ENCODE data around the gene MT1H.
"Not testable (repeated sequence)": the region's sequence is repeated elsewhere in the genome, so short reads cannot be mapped to it uniquely, and the experiment has no call there.

Gene MT1H

DNA sequence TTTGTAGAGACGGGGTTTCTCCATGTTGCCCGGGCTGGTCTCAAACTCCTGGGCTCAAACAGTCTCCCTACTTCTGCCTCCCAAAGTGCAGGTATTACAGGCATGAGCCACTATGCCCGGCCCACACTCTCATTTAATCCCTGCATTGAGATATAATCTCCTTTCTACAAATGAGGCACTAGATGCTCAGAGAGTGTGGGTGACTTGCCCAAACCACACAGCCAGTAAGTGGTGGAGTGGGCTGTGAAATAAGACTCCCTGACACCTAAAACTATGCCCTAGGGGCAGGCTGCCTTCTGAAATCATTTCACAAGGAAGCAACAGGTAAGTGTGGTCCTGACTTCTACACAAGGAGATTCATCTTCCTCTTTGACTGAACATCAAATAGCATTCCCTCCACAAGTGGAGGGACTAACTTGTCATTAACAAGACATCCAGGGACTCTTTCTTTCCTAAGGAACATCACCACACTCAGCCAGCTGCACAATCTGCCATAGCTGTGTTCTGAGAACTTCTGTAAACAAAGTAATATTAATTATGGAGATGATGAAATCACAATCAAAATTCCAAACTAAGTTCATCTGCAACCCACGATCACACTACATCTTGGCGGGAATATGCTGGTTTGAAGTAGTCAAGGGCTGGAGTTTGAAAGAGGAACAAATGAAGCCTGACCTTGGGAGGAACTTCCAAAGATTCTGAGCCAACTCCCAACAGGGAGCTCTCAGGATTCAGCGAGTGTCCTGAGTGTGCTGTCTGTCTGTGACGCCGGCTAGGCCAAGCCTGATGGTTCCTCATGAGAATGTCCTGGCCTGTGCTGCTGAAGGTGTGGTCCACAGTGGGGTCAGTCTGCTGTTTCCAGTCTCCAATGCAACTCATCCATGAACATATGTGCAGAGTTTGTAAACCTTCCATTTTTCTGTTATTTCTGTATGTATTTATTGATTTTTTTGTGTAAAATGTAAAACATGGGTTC lies 4.0 kb upstream of the MT1H start:
- peaks cover 13% of the 10 kb centered on the region for H3K4me1 ChIP-seq (ENCODE audit: insufficient read depth, low read length)
- H3K9ac ChIP-seq (ENCODE audit: low read depth, low read length); H3K9me3 ChIP-seq (ENCODE audit: control insufficient read depth, insufficient read depth, low read length); H3K36me3 ChIP-seq (ENCODE audit: insufficient read depth, low read length): not testable (repeated sequence)

DNA sequence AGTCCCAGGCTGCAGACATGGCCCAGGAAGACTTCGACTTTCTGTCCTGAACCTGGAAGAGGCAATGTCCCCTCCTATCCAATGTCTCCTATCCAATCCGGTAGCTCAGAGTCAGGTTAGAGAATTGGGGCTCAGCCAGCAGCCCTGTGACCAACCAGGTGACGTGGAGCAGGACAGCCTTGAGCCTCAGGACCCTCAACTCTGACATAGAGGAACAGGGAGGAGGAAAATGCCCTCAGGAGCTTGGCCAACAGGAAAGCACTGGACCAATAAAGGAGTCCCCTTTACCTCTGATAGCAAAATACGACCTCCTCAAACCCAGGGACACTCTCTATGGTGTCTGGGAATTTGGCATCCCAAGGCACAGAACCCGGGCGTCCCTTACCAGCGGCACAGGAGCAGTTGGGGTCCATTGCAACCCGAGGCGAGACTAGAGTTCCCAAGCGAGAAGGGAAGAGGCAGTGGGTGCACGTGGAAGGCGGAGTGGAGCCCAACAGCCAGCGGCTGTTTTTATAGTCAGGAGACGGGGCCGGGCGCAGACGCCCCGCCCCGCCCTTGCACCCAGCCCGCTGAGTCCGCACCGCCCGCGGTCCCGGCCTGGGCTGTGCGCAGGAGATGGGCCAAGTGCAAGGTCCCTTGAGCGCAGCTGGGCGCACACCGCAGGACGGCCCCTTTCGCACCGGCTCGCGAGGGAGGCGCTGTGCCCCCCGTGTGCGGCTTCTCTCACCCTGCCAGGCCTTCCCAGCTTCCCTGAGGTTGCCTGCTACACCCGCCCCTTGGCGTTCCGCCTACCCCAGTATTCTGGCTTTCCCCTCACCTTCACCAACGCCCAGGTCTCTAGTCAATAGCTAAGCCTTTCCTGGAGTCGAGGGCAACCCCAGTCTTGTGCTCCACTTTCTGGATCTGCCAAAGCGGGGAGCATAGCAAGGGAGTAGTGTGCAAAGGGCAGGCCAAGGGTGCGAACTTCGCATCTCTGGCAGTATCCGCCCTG lies 1.7 kb upstream of the MT1H start, which contains the start of gene MT1G:
TSS of gene MT1G (minus strand) at position 485 of the 991 bp plus-strand sequence. CDS start at position 413, 72 bp downstream.
- Histone ChIP-seq H3K9me3 (ENCODE audit: control insufficient read depth, insufficient read depth, low read length) (no peaks in the 10 kb centered on the region), H3K9ac (ENCODE audit: low read depth, low read length) (peak within 1 kb of the TSS; percentile 47), H3K36me3 (ENCODE audit: insufficient read depth, low read length) (no peaks in the 10 kb centered on the region), H3K4me1 (ENCODE audit: insufficient read depth, low read length) (peaks cover 8% of the 10 kb centered on the region)

DNA sequence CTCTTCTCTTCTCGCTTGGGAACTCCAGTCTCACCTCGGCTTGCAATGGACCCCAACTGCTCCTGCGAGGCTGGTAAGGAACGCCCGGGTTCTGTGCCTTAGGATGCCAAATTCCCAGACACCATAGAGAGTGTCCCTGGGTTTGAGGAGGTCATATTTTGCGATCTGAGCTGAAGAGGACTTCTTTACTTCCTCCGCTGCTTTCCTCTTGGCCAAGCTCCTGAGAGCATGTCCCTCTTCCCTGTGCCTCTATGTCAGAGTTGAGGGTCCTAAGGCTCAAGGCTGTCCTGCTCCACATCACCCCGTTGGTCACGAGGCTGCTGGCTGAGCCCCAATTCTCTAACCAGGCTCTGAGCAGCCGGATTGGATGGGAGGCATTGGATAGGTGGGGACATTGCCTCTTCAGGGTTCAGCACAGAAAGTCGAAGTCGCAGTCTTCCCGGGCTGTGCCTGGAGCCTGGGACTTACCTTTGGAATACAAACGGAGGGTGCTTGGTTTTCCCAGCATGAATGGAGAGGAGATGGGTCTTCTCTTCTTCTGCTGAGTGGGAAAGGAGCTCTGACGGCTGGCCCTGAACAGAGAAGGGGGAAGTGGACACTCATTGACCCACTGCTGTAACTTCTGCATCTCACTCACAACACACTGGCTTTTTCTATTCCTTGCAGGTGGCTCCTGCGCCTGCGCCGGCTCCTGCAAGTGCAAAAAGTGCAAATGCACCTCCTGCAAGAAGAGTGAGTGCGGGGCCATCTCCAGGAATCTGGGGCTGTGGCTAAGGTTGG lies 416 bp downstream of the MT1H start:
- H3K9ac ChIP-seq (ENCODE audit: low read depth, low read length), result peak overlapping the region; percentile 41
- no peaks in the 10 kb centered on the region for H3K36me3 ChIP-seq (ENCODE audit: insufficient read depth, low read length)
- no peaks in the 10 kb centered on the region for H3K9me3 ChIP-seq (ENCODE audit: control insufficient read depth, insufficient read depth, low read length)
- peaks cover 12% of the 10 kb centered on the region for H3K4me1 ChIP-seq (ENCODE audit: insufficient read depth, low read length)

DNA sequence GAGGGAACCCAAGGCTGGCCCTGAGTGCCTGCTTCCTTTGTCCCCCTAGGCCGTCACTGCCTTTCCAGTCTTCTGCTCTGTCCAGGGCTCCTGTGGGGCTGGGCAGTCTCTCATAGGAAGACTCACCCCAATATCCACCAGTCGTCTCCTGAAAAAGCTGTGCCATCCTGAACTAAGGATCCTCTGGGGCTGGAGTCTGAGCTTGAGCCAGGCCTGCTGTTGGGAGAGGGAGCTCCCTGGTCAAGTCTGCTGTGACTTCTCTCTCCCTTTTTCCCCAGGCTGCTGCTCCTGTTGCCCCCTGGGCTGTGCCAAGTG lies 963 bp downstream of the MT1H start:
- Histone ChIP-seq H3K4me1 (ENCODE audit: insufficient read depth, low read length) (peaks cover 12% of the 10 kb centered on the region), H3K9ac (ENCODE audit: low read depth, low read length) (peak overlapping the region; percentile 41; the same call in 1 of the 2 replicates), H3K36me3 (ENCODE audit: insufficient read depth, low read length) (no peaks in the 10 kb centered on the region), H3K9me3 (ENCODE audit: control insufficient read depth, insufficient read depth, low read length) (no peaks in the 10 kb centered on the region)

DNA sequence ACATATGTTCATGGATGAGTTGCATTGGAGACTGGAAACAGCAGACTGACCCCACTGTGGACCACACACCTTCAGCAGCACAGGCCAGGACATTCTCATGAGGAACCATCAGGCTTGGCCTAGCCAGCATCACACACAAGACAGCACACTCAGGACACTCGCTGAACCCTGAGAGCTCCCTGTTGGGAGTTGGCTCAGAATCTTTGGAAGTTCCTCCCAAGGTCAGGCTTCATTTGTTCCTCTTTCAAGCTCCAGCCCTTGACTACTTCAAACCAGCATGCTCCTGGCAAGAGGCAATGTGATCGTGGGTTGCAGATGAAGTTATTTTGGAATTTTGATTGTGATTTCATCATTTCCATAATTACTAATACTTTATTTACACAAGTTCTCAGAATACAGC lies 2.1 kb downstream of the MT1H start:
- not testable (repeated sequence) for H3K36me3 ChIP-seq (ENCODE audit: insufficient read depth, low read length); H3K9me3 ChIP-seq (ENCODE audit: control insufficient read depth, insufficient read depth, low read length); H3K9ac ChIP-seq (ENCODE audit: low read depth, low read length)
- peaks cover 12% of the 10 kb centered on the region for H3K4me1 ChIP-seq (ENCODE audit: insufficient read depth, low read length)

DNA sequence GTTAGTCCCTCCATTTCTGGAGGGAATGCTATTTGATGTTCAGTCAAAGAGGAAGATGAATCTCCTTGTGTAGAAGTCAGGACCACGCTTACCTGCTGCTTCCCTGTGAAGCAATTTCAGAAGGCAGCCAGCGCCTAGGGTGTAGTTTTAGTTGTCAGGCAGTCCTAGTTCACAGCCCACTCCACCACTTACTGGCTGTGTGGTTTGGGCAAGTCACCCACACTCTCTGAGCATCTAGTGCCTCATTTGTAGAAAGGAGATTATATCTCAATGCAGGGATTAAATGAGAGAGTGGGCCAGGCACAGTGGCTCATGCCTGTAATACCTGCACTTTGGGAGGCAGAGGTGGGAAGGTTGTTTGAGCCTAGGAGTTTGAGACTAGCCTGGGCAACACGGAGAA lies 2.6 kb downstream of the MT1H start:
- H3K9ac ChIP-seq (ENCODE audit: low read depth, low read length); H3K36me3 ChIP-seq (ENCODE audit: insufficient read depth, low read length); H3K9me3 ChIP-seq (ENCODE audit: control insufficient read depth, insufficient read depth, low read length): not testable (repeated sequence)
- H3K4me1 ChIP-seq (ENCODE audit: insufficient read depth, low read length), result peaks cover 14% of the 10 kb centered on the region

DNA sequence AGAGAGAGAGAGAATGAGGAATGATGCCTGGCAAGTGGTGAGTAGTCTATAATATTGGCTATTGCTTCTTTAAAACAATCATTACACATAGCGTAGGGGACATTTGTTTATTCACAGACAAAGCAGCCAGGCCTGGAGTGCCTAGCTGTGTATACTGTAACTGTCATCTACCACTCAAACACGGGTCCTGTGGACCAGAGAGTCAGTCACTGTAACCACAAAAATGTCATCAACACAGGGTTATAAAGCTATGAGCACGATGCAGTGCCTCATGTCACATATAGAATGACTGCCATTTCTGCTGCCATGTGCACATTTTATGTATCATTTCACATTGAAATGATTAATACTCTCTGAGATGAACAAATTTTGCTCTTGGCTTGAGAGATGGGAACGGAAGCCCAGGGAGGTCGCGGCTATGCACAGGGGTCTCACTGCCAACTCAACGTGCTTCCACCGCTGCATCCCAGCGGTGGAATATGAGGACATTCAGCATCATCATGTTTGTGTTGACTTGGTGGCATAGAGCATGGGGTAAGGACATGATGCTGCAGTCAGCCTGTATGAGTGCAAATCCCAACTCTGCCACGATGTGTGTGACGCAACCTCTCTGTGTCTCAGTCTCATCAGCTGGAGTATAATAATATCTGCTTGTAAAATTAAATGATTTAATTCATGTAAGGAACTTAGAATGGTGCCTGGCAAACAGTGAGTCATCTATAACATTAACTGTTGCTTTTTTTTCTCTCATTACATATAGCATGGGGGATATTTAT lies 3.3 kb downstream of the MT1H start:
- Histone ChIP-seq H3K36me3 (ENCODE audit: insufficient read depth, low read length) (no peaks in the 10 kb centered on the region), H3K9me3 (ENCODE audit: control insufficient read depth, insufficient read depth, low read length) (no peaks in the 10 kb centered on the region), H3K4me1 (ENCODE audit: insufficient read depth, low read length) (peaks cover 13% of the 10 kb centered on the region), H3K9ac (ENCODE audit: low read depth, low read length) (no peak overlapping the region)

DNA sequence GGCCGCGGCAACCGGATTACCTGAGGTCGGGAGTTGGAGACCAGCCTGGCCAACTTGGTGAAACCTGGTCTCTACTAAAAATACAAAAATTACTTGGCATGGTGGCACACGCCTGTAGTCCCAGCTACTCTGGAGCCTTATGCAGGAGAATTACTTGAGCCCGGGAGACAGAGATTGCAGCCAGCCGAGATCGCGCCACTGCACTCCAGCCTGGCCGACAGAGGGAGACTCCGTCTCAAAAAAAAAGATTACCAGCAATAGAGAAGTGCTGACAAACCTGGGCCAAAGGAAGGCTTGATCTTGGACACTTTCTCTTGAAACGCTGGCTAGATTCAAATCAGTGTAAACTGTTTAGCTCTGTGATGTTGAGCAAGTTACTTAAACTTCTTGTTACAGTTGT lies 4.3 kb downstream of the MT1H start:
- peak overlapping the region; percentile 4; the same call in 1 of the 2 replicates for H3K9ac ChIP-seq (ENCODE audit: low read depth, low read length)
- H3K36me3 ChIP-seq (ENCODE audit: insufficient read depth, low read length), result no peaks in the 10 kb centered on the region
- peaks cover 13% of the 10 kb centered on the region for H3K4me1 ChIP-seq (ENCODE audit: insufficient read depth, low read length)
- H3K9me3 ChIP-seq (ENCODE audit: control insufficient read depth, insufficient read depth, low read length), result no peaks in the 10 kb centered on the region

DNA sequence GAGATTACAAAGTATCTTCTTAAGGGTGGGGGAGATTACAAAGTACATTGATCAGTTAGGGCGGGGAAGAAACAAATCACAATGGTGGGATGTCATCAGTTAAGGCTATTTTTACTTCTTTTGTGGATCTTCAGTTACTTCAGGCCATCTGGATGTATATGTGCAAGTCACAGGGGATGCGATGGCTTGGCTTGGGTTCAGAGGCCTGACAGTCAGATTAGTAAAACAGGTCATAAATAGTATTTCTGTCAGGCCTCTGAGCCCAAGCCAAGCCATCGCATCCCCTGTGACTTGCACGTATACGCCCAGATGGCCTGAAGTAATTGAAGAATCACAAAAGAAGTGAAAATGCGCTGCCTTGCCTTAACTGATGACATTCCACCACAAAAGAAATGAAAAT lies 5.0 kb downstream of the MT1H start:
- H3K36me3 ChIP-seq (ENCODE audit: insufficient read depth, low read length); H3K9me3 ChIP-seq (ENCODE audit: control insufficient read depth, insufficient read depth, low read length): not testable (repeated sequence)
- Histone ChIP-seq H3K9ac (ENCODE audit: low read depth, low read length) (peak overlapping the region; percentile 4; the same call in 1 of the 2 replicates), H3K4me1 (ENCODE audit: insufficient read depth, low read length) (peaks cover 13% of the 10 kb centered on the region)

DNA sequence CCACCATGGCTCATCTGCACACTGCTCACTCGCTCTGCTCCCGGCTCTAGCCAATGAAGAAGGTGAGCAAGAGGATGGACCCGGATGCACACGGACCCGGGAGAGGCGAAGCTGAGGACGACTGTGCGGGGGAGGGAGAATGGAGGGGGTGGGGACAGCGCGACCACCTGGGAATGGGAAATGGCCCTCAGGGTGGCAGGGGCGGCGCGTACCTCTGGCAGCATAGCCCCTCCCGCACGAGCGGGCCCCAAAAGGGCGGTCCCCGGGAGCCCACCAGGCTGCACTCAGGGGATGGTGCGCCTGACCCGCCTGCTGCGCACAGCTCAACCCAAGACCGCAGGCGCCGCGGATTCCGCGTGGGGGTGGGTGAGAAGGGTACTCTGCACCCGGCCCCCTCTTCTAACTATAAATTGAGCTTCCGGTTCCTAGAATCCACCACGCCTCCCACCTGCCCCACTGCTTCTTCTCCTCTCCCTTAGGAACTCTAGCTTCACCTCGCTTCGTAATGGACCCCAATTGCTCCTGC lies 6.1 kb downstream of the MT1H start:
- H3K9me3 ChIP-seq (ENCODE audit: control insufficient read depth, insufficient read depth, low read length), result no peaks in the 10 kb centered on the region
- H3K4me1 ChIP-seq (ENCODE audit: insufficient read depth, low read length), result peaks cover 9% of the 10 kb centered on the region
- H3K36me3 ChIP-seq (ENCODE audit: insufficient read depth, low read length), result no peaks in the 10 kb centered on the region
- peak overlapping the region; percentile 61 for H3K9ac ChIP-seq (ENCODE audit: low read depth, low read length)

DNA sequence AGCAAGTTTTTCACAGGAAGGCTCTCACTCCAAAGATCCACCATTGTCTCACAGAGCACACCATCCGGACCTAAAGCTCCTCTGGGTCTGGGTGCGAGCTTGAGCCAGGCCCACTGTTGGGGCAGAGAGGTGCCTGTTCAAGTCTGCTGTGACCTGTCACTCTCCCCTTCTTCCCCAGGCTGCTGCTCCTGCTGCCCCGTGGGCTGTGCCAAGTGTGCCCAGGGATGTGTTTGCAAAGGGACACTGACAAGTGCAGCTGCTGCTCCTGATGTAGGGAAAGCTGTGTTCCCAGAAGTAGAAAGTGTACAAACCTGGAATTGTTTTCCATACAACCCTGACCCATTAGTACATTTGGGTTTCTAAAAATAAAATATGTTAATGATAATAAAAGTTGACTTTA lies 7.9 kb downstream of the MT1H start:
- Histone ChIP-seq H3K4me1 (ENCODE audit: insufficient read depth, low read length) (peaks cover 14% of the 10 kb centered on the region), H3K36me3 (ENCODE audit: insufficient read depth, low read length) (no peaks in the 10 kb centered on the region), H3K9me3 (ENCODE audit: control insufficient read depth, insufficient read depth, low read length) (no peaks in the 10 kb centered on the region), H3K9ac (ENCODE audit: low read depth, low read length) (no peak overlapping the region)

DNA sequence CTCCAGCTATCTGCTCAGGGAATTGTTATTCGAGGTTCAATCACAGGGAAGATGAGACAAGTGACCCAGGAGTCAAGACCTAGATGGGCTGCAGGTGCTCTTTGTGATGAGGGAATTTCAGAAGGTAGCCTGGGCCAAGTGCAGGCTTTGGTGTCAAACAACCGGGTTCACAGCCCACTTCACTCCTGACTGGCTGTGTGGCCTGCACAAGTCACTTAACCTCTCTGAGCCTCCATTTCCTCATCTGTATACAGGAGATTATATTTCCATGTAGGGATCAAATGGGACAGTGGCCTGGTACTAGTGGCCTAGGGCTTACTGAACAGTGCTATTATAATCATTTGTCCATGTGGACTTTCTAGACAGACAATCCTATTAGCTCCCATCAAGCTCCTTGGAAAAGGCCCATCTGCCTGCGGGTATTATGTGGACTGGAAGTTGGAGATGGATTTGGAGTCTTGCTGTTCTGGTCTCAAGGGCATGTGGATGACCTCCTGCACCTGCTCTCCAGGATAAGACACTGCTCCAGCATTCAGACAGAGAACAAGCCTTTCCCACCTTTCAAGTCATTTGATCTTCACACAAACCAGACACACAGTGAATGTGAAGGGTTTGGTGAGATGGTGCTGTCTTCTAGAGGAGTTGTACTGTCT lies 9.6 kb downstream of the MT1H start:
- Histone ChIP-seq H3K4me1 (ENCODE audit: insufficient read depth, low read length) (peaks cover 19% of the 10 kb centered on the region), H3K9ac (ENCODE audit: low read depth, low read length) (no peak overlapping the region), H3K36me3 (ENCODE audit: insufficient read depth, low read length) (no peaks in the 10 kb centered on the region), H3K9me3 (ENCODE audit: control insufficient read depth, insufficient read depth, low read length) (no peaks in the 10 kb centered on the region)

DNA sequence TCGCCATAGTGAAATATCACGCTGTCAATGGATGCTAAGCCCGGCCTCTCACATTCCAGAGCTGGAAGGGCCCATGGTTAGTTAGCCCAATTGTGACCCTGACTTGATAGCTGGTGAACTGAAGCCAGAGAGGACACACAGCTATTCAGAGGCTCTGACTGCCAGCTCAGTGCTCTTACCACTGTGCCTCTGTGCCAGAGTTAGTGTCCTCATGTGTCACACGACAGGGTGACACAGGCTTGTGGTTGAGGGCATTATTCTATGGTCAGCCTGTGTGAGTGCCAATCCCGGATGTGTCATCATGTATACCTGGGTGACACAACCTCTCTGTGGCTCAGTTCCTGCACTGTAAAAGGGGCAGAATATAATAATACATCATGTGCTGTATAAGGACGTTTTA lies 10.2 kb downstream of the MT1H start:
- Histone ChIP-seq H3K4me1 (ENCODE audit: insufficient read depth, low read length) (peaks cover 16% of the 10 kb centered on the region), H3K9ac (ENCODE audit: low read depth, low read length) (no peak overlapping the region), H3K9me3 (ENCODE audit: control insufficient read depth, insufficient read depth, low read length) (no peaks in the 10 kb centered on the region), H3K36me3 (ENCODE audit: insufficient read depth, low read length) (no peaks in the 10 kb centered on the region)

Measured in ES-I3 (cell line).